Measurements from ENCODE around the gene NFE2L2.
"Not testable (repeated sequence)": the region's sequence is repeated elsewhere in the genome, so short reads cannot be mapped to it uniquely, and the experiment has no call there.

Gene NFE2L2

DNA sequence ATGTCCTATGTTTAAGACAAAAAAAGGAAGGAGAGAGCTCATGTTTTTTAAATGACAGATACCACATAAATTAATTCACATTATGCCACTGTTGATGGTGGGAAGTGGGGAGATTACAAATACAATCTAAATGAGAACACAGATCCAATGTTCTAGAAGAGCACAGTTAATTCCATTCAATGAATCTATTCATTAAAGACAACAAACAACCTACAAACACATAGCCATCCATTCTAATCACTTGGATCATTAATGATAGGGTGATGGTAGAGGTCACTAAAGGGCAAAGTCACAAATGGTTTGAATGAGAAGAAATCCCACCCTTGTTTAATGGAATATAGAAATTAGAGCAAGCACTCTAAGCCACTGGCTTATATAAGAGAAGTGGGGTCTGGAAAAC is 30.3 kb downstream of the NFE2L2 start:
- no peak for DNase-seq (ENCODE audit: low spot score)

DNA sequence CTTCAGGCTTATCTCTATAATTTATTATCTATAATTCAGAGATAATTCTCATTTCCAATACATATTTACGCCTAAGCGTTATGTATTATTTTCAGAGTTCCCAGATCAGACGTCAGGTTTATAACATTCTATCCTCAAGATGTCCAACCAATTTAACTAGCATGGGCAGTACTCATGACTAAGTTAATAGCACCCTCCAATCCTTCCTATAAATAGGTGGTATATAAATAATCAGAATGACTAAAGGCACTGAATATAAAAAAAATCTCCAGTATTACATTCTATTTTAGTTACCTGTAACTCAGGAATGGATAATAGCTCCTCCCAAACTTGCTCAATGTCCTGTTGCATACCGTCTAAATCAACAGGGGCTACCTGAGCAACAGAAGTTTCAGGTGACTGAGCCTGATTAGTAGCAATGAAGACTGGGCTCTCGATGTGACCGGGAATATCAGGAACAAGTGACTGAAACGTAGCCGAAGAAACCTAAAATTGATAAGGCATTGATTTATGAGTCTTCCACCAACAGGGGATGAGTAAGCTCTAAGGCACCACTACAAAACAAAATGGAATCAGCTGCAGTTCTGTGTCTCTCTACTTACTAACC is 32.3 kb downstream of the NFE2L2 start:
- no peak for DNase-seq (ENCODE audit: low spot score)

DNA sequence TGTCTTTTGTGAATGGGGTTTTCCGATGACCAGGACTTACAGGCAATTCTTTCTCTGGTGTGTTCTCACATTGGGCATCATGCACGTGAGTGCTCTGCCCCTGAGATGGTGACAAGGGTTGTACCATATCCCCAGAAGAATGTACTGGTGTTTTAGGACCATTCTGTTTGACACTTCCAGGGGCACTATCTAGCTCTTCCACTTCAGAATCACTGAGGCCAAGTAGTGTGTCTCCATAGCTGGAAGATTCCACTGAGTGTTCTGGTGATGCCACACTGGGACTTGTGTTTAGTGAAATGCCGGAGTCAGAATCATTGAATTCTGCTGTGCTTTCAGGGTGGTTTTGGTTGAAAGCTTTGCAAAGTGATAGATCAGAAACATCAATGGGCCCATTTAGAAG is 33.3 kb downstream of the NFE2L2 start:
- no peak for DNase-seq (ENCODE audit: low spot score)

DNA sequence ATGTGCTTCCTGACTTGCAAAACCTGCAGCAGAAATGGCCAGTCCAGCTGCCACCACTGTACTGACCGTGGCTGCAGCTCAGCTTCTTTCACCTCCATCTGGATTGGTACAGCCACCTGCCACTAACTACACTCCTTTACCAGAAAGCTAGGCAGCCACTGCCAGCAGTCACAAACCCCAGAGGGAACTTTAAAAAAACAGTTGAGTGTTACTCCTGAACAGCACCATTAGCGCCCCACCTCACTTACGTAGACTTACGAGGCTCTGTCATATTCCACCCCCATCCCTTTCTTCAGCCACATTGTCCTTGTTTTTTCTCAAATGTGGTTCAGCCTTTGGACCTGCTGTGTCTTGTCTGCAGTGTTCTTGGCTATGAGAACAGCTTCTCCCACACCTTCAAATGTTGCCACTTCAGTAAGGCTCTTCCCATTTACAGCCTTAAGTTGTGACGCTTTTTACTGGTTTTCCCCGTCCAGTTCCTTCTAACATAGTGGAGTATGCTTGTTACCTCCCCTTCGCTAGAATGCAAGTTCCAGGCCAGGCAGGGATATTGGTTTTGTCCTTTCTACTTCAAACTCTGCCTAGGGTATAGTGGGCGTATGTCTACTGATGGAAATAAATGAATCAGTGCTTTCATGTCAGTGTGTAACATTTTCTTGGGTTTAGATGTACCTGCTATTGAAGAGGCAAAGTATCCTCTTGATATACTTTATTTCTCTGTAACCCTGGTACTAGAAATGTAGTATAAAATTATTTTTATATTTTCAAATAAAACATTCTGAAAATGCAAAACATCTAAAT is 34.9 kb downstream of the NFE2L2 start:
- no peak for DNase-seq (ENCODE audit: low spot score)

DNA sequence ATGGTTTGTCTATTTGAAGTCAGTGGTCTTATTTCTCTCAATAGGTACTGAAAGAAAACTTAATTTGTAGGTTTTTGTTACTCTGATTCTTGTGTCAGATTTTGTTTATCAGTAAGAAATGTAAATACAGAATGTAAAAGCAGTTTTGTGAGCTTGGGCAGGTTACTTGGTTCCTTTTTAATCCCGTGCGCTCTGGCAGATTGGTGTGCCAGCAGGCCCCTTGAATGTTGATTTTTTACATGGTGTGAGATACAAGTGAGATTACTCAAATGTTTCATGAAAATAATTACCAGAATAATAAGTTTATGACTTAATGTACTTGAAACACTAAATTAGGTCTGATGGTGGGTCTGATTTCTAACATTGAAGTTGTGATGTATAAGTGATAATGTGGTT is 38.6 kb downstream of the NFE2L2 start:
- no peak for DNase-seq (ENCODE audit: low spot score)

DNA sequence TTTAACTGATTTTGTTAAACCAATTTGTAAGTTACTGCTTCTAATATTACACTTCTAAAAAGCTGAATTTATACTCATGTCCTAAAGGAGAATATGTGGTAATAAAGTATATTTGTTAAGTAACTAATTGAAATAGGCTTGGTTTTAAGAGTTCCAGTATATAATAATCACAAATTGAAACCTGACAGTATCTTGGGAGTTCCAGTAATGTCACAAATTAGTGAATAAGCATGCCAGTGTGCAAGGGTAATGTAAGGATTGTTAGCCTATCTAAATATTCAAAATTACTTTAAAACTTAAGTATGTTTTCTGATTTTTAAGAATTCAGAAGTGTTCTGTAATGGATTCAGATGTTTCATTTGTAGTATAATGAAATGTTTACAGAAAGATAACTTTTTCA is 41.1 kb downstream of the NFE2L2 start:
- DNase-seq (ENCODE audit: low spot score), result not testable (repeated sequence)

DNA sequence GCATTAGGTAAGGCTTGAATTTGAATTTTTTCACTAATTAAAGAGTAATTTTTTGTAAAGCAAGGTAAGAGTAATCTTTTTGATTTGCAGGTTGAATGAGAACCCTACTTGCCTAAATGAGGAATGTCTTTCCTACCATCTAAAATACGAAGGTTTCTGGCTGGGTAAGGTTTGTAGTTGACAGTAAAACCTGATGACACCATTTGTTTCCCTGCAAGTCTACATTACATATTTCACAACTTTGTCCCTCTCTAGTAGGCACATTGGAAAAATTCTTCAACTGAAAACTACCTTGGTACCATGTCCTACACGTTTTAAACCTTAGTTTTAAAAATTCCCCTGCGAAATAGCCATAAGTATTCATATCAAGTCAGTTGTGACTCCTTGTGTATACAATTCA is 42.6 kb downstream of the NFE2L2 start:
- no peak for DNase-seq (ENCODE audit: low spot score)

DNA sequence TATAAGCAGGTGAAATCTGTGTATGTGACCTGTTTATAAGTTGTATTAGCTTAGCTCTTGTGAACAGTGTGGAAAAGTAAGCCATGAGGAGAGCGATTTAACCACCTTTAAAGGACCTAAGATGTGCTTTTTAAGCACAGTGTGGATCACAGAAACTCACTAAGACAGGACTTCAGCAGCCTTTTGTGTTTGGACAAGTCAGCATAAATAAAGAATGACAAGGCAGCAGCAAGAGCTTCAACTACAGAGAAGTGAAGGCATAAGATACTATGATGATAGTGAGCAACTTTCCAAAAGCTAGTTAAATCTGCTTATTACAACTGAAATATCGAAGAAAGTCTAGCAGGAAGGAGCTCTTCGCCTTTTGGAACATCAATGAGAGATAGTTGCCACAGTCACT is 43.0 kb downstream of the NFE2L2 start:
- no peak for DNase-seq (ENCODE audit: low spot score)

DNA sequence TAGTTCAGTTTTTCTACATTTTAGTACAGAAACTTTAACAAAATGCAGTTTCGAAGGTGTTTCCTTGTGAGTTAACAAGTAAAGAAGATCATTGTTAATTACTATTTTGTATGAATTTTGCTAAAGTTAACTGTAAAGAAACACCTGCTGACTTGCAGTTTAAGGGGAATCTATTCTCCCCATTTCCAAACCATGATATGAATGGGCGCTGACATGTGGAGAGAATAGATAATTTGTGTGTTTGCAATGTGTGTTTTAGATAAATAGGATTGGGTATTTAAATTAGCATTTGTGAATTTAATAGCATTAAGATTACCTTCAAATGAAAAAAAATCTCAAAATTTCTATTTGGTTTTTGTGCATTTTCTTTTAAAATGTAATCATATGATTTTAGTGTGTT is 44.7 kb downstream of the NFE2L2 start:
- not testable (repeated sequence) for DNase-seq (ENCODE audit: low spot score)

DNA sequence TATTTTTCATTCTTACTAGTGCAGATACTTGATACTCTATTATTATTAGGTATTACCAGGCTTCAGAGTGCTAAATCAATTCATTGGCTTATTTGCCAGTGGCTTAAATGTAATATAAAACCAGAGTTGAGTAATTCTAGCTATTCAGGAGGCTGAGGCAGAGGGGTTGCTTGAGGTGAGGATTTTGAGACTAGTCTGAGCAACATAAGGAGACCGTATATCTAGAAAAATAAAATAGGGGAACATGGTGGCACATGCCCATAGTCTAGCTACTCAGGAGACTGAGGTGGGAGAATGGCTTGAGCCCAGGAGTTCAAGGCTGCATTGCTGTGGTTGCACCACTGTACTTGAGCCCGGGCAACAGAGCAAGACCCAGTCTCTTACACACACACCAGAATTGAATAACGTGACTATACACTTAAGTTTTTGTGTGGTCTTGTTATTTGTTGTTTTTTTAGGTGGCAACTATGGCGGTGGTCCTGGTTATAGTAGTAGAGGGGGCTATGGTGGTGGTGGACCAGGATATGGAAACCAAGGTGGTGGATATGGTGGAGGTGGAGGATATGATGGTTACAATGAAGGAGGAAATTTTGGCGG is 47.2 kb downstream of the NFE2L2 start:
- no peak for DNase-seq (ENCODE audit: low spot score)

DNA sequence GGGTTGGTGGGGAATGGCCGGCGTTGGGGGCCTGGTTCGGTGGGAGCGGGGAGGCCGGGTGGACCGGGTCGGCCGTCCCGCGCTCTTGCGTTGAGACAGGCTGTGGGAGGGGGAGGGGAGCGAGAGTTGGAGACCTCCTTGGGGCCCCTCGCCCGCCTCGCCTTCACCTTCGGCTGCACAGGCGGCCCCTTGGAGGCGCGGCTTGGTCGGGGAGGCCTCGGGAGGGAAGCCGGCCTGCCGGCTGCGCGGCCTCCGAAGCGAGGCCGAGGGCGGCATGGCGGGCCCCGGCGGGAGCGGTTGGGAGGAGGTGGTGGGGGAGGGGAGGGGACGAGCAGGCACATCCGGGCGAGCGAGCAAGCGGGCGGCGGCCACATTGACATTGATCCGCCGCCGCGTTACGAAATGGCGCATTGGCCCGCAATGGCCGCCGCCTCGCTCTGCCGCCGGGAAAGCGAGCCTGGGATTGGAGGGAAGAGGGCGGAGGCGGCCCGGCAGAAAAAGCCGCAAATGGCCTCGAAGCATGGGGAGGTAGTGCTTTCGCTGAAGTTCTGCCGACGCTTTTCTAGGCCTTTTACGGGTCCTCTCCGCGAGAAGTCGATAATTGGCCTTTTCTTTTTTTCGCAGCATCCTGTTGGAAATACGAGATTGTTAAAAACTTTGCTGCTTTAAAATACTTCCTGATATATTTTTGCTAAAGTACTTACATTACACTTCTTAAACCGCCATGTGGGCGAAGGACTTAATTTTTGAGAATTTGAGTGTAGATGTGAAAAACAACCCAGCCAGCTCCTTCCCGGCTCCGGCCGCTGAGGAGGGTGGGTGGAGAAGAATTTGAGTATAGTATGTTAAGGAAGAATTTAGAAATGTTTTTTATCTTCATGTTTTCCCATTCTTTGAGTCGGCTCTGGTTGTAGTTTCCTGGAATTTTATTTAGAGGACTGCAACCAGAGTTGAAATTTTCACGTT is 51.4 kb downstream of the NFE2L2 start:
- peak; percentile 90 for DNase-seq (ENCODE audit: low spot score)

DNA sequence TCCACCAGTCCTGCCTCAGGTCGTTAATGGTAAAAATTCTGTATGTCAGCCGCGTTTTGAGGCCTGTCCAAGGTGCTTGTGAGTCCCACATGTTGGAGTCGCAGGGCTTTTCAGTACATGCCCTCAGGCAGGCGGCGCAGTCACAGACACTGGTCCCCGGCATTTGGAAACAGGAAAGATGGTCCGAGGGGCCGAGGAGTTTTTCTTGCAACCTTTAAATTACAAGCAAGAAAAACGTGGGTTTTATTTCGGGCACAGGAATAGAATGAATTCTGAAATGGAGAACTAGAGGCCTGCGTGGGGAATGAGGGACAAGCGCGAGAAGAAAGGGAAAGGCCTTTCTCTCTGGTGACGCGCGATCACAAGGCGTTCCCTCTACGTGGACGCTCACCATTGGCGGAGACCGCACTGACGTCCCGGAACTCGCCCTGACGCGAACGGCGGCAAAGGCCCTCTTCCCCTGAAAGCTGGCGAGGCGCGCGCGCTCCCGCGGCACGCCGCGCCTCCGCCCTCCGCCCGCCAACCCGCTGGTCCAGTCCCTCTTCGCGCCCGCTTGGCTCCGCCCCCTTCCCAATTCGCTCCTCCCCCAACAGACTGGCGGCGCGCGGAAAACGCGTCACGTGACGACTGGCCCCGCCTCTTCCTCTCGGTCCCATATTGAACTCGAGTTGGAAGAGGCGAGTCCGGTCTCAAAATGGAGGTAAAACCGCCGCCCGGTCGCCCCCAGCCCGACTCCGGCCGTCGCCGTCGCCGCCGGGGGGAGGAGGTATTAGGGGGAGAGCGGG is 52.2 kb downstream of the NFE2L2 start, which contains the start of gene HNRNPA3:
TSS of gene HNRNPA3 (plus strand) at position 689 of the 785 bp plus-strand sequence. CDS start at position 695, 6 bp downstream.
- peak; percentile 99 for DNase-seq (ENCODE audit: low spot score)

DNA sequence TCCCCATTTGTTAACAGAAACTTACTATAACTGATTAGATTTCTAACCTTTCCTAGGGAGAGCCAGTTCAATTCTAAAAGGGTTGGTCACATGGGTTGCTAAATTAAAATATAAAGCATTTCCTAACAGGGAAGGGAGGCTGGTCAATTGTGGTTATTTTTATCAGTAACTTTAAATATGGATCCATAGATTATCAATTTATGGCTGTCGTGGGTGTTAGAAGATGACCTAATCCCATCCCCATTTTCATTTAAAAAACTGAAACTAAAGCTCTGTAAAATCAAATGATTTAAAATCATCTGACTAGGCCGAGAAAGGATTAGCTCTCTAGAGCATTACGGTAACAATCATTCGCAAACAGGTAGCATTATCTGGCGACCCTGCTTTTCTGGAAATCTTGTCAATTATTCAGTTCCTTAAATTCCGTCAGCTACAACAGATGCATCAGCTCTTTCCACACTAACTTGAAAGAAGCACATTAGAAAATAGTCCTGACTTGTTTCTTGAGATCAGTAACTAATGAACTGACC is 52.9 kb downstream of the NFE2L2 start:
- no peak for DNase-seq (ENCODE audit: low spot score)

DNA sequence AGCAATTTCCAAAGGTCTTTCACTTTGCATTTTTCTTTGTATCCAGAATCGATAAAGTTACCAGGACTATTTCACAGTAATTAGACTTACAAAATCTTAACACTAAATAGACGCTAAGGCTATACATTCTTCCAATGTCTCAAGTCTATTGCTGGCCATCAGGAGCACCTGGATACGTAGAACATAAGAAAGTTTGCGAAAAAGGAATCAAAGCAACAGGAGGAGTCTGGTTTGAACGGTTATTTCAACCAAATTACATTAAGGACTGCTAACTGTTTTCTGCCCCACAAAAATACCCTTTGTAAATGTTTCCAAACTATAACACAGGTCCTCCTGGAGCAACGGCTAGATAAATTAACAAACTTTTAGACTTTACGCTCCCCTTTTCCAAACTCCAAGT is 53.4 kb downstream of the NFE2L2 start:
- no peak for DNase-seq (ENCODE audit: low spot score)

DNA sequence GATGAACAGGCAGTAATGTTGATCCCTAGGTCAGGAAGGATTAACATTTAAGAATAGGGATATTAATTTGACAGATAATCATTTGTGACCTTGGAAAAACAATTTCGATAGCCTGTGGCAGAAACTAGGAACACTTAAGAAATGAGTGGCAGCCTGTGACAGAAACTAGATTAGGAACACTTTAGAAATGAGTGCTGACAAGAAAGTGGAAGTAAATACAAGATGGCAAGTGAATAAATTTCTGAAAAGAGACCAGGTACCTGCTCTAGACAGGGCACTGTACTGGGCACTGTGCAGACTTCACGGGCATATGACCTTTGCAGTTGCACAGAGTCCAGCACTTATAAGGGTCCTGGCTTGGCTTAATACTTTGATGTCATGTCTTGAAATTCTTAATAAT is 57.4 kb downstream of the NFE2L2 start:
- DNase-seq (ENCODE audit: low spot score), result no peak

DNA sequence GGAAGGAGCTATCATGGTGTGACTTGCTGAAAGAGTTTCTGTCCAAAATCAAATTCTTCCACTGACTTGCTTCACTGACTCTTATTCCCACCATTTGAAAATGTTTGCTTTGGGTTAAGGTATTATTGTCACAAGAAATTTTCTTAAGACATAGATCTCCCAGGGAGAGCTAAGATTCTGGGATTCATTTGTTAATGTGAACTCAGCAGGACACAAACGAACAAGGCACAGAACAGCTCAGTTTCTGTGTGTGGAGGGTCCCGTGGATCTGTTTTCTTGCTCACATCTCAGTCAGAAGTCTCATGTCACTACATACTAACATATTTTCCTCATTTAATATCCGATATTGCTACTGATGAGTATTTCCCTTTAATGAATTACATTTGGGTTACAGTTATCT is 60.1 kb downstream of the NFE2L2 start:
- no peak for DNase-seq (ENCODE audit: low spot score)

DNA sequence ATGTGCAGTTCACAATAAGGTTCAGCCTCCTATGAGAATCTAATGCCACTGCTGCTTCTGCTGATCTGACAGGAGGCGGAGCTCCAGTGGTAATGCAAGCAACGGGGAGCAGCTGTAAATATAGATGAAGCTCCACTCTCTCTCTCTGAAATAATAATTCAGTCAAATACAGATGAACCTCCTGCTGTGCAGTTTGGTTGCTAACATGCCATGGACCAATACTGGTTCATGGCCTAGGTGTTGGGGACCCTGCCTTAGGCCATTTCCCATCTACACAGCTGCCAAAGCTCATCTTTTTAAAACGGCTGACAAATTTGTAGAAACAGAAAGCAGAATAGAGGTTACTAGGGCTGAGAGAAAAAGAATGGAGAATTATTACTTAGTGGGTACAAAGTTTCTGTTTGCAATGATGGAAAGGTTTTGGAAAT is 62.6 kb downstream of the NFE2L2 start:
- DNase-seq (ENCODE audit: low spot score), result no peak

DNA sequence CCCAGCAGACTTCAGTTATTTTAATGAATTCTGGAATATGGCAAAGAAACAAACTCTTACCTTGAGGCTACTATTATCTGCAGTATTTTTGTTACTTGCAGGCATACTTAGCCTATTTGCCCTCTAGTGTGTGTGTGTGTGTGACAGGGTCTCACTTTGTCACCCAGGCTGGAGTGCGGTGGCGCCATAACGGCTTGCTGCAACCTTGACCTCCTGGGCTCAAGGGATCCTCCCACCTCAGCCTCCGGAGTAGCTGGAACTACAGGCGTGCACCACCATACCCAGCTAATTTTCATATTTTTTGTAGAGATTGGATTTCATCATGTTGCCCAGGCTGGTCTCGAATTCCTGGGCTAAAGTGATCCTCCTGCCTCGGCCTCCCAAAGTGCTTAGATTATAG is 64.1 kb downstream of the NFE2L2 start:
- DNase-seq (ENCODE audit: low spot score), result not testable (repeated sequence)

DNA sequence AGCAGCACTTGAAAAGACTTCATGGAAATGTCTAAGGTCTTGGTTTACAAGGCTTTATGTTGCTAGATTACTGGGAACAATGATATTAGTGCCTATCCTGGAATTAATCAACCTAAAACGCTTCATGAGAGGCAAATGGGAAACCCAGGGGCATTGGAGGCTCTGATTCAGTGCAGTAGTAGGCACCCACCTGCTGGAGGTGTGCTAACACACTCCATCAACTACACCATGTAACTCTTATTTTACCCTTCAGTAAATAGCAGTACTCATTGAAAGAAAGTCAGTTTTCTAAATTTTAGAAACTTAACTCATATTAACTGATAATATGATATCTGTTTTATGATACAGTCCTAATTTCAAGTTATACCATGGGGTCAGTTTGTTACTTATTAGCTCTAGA is 69.3 kb downstream of the NFE2L2 start:
- DNase-seq (ENCODE audit: low spot score), result no peak

DNA sequence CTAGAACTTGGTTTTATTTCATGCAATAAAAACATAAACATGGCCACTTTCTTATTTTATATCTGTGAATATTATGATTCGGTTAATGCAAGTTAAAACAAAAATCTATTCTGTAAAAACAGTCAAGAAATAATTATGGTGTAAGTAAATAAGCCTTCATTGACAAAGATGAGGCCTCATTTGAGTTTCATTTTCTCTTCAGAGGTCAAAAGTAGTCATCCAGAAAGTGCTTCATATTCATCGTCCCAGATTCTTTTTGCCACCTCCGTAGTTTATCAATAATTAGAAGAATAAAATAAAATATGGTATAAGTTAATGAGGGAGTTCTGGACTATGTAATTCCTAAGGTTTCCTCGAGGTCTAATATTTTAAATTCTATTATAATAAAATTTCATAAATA is 71.3 kb downstream of the NFE2L2 start:
- DNase-seq (ENCODE audit: low spot score), result no peak

DNA sequence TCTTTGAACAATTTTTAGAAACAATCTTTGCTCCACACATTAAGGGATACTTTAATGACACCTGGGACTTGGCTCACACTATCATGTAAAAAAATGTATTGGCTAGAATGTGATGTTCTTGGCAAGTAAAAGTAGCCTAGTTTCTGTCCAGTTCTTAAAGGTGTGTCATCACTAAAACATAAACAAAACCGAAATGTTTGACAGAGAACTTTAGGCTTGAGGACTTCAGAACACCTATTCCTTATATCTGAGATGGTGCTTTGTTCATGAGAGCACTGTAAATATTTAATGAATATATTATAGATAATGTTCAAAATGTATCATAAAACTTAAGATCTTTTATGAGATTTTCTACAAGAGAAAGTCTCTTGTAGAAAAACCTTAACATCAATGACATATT is 71.7 kb downstream of the NFE2L2 start:
- DNase-seq (ENCODE audit: low spot score), result no peak

Data from kidney tubule cell (primary cell).